Loucy (cell line): ENCODE data around the gene TOM1L2.

Experiments used
- EZH2phosphoT487 ChIP-seq: fragments of 200-600 bp; IDR thresholded peaks from 2 replicates; pipeline ENCODE4 v1.6.1; 2018; ENCODE audit warnings: antibody characterized with exemption, mild to moderate bottlenecking, moderate library complexity, borderline replicate concordance
- TF ChIP-seq, protein P1 (sequence below): fragments of 200-600 bp; sonication (generic); conservative IDR thresholded peaks from 2 replicates; pipeline ENCODE4 v1.5.1; 2014; ENCODE audit warnings: mild to moderate bottlenecking, antibody characterized with exemption, low read length

DNA sequence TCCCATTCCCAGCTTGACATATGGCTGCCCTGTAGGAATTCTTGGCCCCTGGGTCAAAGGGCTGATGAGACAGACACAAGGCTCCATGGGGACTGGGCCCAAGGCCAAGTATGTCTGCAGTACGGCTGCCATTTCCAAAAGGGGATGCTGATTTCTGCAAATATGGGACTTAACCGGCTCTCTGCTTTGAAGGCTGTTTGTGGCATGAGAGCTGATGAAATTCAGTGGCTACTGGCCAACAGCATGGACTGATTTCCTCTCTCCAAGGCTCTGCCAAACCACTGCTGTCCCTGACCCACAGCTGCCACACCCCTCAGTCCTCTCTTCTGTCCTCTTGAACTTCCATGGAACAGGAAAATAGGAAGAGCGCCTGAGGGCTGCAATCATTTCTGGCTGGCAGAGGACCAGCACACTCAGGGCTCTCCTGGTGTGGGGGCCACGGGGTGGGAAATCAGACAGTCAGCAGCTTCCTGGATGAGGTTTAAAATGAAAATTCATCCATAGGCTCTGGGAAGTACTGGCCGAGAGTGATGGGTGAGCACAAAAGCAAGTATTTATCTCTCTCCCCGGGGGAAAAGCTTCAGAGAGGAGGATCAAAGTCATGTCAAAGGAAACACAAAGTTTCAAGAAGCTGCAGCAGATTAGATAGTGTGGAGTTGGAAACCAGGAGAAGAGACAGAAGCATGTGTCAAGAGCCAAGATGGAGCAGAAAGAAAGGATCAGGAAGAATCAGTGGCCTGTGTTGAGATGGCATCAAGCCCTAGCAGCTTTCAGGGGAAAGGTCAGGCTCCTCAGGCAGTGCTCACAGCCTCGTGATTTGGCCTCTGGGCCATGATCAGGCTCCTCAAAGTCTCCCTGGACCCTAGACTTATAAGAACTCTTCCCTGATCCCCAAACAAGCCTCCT lies 71.3 kb downstream of the TOM1L2 start:
- TF ChIP-seq, protein P1, sequence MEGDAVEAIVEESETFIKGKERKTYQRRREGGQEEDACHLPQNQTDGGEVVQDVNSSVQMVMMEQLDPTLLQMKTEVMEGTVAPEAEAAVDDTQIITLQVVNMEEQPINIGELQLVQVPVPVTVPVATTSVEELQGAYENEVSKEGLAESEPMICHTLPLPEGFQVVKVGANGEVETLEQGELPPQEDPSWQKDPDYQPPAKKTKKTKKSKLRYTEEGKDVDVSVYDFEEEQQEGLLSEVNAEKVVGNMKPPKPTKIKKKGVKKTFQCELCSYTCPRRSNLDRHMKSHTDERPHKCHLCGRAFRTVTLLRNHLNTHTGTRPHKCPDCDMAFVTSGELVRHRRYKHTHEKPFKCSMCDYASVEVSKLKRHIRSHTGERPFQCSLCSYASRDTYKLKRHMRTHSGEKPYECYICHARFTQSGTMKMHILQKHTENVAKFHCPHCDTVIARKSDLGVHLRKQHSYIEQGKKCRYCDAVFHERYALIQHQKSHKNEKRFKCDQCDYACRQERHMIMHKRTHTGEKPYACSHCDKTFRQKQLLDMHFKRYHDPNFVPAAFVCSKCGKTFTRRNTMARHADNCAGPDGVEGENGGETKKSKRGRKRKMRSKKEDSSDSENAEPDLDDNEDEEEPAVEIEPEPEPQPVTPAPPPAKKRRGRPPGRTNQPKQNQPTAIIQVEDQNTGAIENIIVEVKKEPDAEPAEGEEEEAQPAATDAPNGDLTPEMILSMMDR, result no peak
- no peak for TF ChIP-seq EZH2phosphoT487
